Spleen (tissue), 7 donors: Measurements from ENCODE around the gene ZNF638.

Experiments
- POLR2AphosphoS5 ChIP-seq, 3 donors: sonication (generic); formaldehyde crosslinking; IDR thresholded peaks; one replicate each; pipeline ENCODE4 v1.5.1; 2017; ENCODE audit warnings: antibody characterized with exemption in 3 of 3
- TF ChIP-seq, protein P1 (sequence below), 11 experiments: fragments of 200-600 bp in 7 of 11; fragments of 450-650 bp in 4 of 11; sonication (generic) in 4 of 11; IDR thresholded peaks in 8 of 11; conservative IDR thresholded peaks in 3 of 11; 1 replicate in 7 of 11; 2 replicates in 4 of 11; pipeline versions ENCODE4 v1.4.0 to v1.8.0; 2016 to 2021; ENCODE audit warnings: antibody characterized with exemption in 11 of 11, inconsistent platforms in 4 of 11, mild to moderate bottlenecking in 1 of 11
- donor health status: DM: no; HTN: no; CAD: no; lungs with moderate emphysema.
- donor health status: DM: no; HTN: no; CAD: no.
- donor health status: DM: no; HTN: no; CAD: no.

- no peak for TF ChIP-seq POLR2AphosphoS5 (IDR thresholded peaks at IDR 0.05)
- TF ChIP-seq, protein P1, sequence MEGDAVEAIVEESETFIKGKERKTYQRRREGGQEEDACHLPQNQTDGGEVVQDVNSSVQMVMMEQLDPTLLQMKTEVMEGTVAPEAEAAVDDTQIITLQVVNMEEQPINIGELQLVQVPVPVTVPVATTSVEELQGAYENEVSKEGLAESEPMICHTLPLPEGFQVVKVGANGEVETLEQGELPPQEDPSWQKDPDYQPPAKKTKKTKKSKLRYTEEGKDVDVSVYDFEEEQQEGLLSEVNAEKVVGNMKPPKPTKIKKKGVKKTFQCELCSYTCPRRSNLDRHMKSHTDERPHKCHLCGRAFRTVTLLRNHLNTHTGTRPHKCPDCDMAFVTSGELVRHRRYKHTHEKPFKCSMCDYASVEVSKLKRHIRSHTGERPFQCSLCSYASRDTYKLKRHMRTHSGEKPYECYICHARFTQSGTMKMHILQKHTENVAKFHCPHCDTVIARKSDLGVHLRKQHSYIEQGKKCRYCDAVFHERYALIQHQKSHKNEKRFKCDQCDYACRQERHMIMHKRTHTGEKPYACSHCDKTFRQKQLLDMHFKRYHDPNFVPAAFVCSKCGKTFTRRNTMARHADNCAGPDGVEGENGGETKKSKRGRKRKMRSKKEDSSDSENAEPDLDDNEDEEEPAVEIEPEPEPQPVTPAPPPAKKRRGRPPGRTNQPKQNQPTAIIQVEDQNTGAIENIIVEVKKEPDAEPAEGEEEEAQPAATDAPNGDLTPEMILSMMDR (IDR thresholded peaks at IDR 0.05 in 8 of 11, conservative IDR thresholded peaks at IDR 0.05 in 3 of 11) = no peak
Measured at GRCh38 chr2:71402427-71402826, 70.8 kb downstream of the ZNF638 start.
